GM19455 (cell line): ENCODE data around the gene MAD1L1.
"Not testable (repeated sequence)": the region's sequence is repeated elsewhere in the genome, so short reads cannot be mapped to it uniquely, and the experiment has no call there.

ENCODE experiments used
- ATAC-seq: cut with Tn5 transposase; IDR thresholded peaks from one replicate; pipeline ENCODE4 v1.9.1; 2021; ENCODE audit not compliant: unreplicated experiment

Gene MAD1L1

GRCh38 chr7:2037301-2037807 lies 195.4 kb downstream of the MAD1L1 start:
- no peak for ATAC-seq

GRCh38 chr7:2036786-2037185 lies 196.0 kb downstream of the MAD1L1 start:
- no peak for ATAC-seq

GRCh38 chr7:2036201-2036600 lies 196.5 kb downstream of the MAD1L1 start:
- not testable (repeated sequence) for ATAC-seq

GRCh38 chr7:2034291-2035201 lies 198.2 kb downstream of the MAD1L1 start:
- no peak for ATAC-seq

- ATAC-seq: no peak
These were observed 199.1 kb downstream of the MAD1L1 start for GRCh38 chr7:2033586-2034135.

- ATAC-seq: no peak
These were observed 199.8 kb downstream of the MAD1L1 start for GRCh38 chr7:2032876-2033407.

GRCh38 chr7:2032030-2032875 lies 200.5 kb downstream of the MAD1L1 start:
- no peak for ATAC-seq

GRCh38 chr7:2031451-2031845 lies 201.3 kb downstream of the MAD1L1 start:
- no peak for ATAC-seq

- no peak for ATAC-seq
These were observed 202.0 kb downstream of the MAD1L1 start for GRCh38 chr7:2030475-2031450.

GRCh38 chr7:2029936-2030335 lies 202.8 kb downstream of the MAD1L1 start:
- ATAC-seq: no peak

GRCh38 chr7:2029211-2029905 lies 203.4 kb downstream of the MAD1L1 start:
- ATAC-seq: no peak

- no peak for ATAC-seq
These were observed 204.0 kb downstream of the MAD1L1 start for GRCh38 chr7:2028733-2029132.

- ATAC-seq: no peak
These were observed 207.6 kb downstream of the MAD1L1 start for GRCh38 chr7:2025188-2025587.

- no peak for ATAC-seq
These were observed 208.2 kb downstream of the MAD1L1 start for GRCh38 chr7:2024567-2024918.

GRCh38 chr7:2023877-2024566 lies 208.7 kb downstream of the MAD1L1 start:
- no peak for ATAC-seq

- ATAC-seq: no peak
These were observed 210.0 kb downstream of the MAD1L1 start for GRCh38 chr7:2022737-2023250.

GRCh38 chr7:2022021-2022409 lies 210.7 kb downstream of the MAD1L1 start:
- no peak for ATAC-seq

- no peak for ATAC-seq
These were observed 212.8 kb downstream of the MAD1L1 start for GRCh38 chr7:2019711-2020511.
